ENCODE data around the gene TMEM101. TPM values are rescaled to one million over a fixed set of nuclear protein-coding genes. Genes with fewer than 3 reads are reported as not detected.

Gene TMEM101
- total and polyA plus RNA-seq, 2 of the 8 experiments (the other 6 are each of a cell fraction or from before 2014, with no cell fraction given): 16.1 to 44.7 TPM

GRCh38 chr17:43998552-43998951, 16.2 kb downstream of the TMEM101 start:
- Histone ChIP-seq H2BK12ac (ENCODE audit: low read depth, low read length) (no peak overlapping the region), H2BK5ac (ENCODE audit: low read depth, low read length) (no peak overlapping the region), H3K36me3 (ENCODE audit: control insufficient read depth in 2 of 4, insufficient read depth in 4 of 4, low read length in 3 of 4) (no peaks in the 10 kb centered on the region), H3K4me1 (replicated peaks in 1 of 4; ENCODE audit: control insufficient read depth in 3 of 4, insufficient read depth in 4 of 4, low read length in 3 of 4) (peaks cover 0 to 2% (median 0%) of the 10 kb centered on the region in 4 experiments; a peak in 1 of 7 replicates), H3K9ac (replicated peaks in 1 of 4; ENCODE audit: extremely low read depth in 1 of 4, low read depth in 3 of 4, low read length in 3 of 4) (no peak overlapping the region), H2BK120ac (replicated peaks; ENCODE audit: low read depth, low read length) (no peak overlapping the region), H3K4me2 (ENCODE audit: insufficient read depth in 1 of 2, low read depth in 2 of 2, low read length in 2 of 2) (no peak overlapping the region), H3K18ac (ENCODE audit: extremely low read depth, low read length) (no peak overlapping the region), H3K56ac (replicated peaks; ENCODE audit: insufficient read length, low read depth, low read length) (no peak overlapping the region), H2AFZ (ENCODE audit: low read length) (no peak overlapping the region), H2BK15ac (ENCODE audit: low read length) (no peak overlapping the region), H3K14ac (ENCODE audit: insufficient read length) (no peak overlapping the region), H3K9me3 (ENCODE audit: insufficient read depth in 2 of 2, low read depth in 1 of 2, low read length in 1 of 2) (no peaks in the 10 kb centered on the region), H4K5ac (ENCODE audit: insufficient read length, low read depth, low read length) (no peak overlapping the region), H3K27ac (ENCODE audit: low read depth, low read length) (no peak overlapping the region), H3K79me2 (ENCODE audit: control insufficient read depth in 1 of 2, insufficient read depth in 2 of 2, low read length in 2 of 2) (no peaks in the 10 kb centered on the region), H2BK20ac (ENCODE audit: low read length) (no peak overlapping the region), H3K79me1 (ENCODE audit: low read depth, low read length) (no peaks in the 10 kb centered on the region), H4K20me1 (replicated peaks in 1 of 2; ENCODE audit: control insufficient read depth in 1 of 2, insufficient read depth in 2 of 2, low read length in 2 of 2) (no peaks in the 10 kb centered on the region), H3K4me3 (ENCODE audit: extremely low read depth in 1 of 4, insufficient read depth in 2 of 4, low read depth in 3 of 4, low read length in 4 of 4) (no peak overlapping the region), H3K23me2 (ENCODE audit: low read depth, low read length) (no peaks in the 10 kb centered on the region; the same call in 1 of the 2 replicates), H4K91ac (replicated peaks; ENCODE audit: insufficient read length, low read length) (no peak overlapping the region), H2AK5ac (ENCODE audit: low read depth, low read length) (no peak overlapping the region), H3K4ac (replicated peaks; ENCODE audit: insufficient read length, low read depth, low read length) (no peak overlapping the region), H3K27me3 (replicated peaks in 1 of 4; ENCODE audit: control insufficient read depth in 3 of 4, extremely low read depth in 1 of 4, insufficient read depth in 3 of 4, low read length in 3 of 4) (peaks cover 0 to 9% (median 5%) of the 10 kb centered on the region in 4 experiments; a peak in 5 of 7 replicates), H3K23ac (ENCODE audit: insufficient read length) (no peak overlapping the region), H4K8ac (ENCODE audit: extremely low read depth, insufficient read depth, low read length) (no peak overlapping the region)
- CTCF ChIA-PET (ENCODE audit: partially characterized antibody): interaction anchor here (0.7 to 22.7 kb wide), 9 partner anchors 9 to 149 kb away, joined by 3 to 416 read pairs (median 4); partner anchors contain the start of genes NAGS and PPY
- TF ChIP-seq CREB1 (IDR thresholded peaks at IDR 0.05) (no peak), YY1 (IDR thresholded peaks at IDR 0.05; ENCODE audit: low read depth, low read length) (no peak), SAP30 (IDR thresholded peaks at IDR 0.05; ENCODE audit: insufficient read depth, insufficient replicate concordance, low read length) (no peak), SRF (IDR thresholded peaks at IDR 0.05; ENCODE audit: low read depth, low read length) (no peak), CEBPB (IDR thresholded peaks at IDR 0.05; ENCODE audit: low read depth, low read length) (no peak), SP1 (IDR thresholded peaks at IDR 0.05; ENCODE audit: low read depth, low read length) (no peak), SUZ12 (IDR thresholded peaks at IDR 0.05; ENCODE audit: low read length) (no peak), RAD21 (IDR thresholded peaks at IDR 0.05 in 1 of 2, conservative IDR thresholded peaks at IDR 0.05 in 1 of 2; ENCODE audit: low read depth in 2 of 2, low read length in 2 of 2) (no peak), RBBP5 (IDR thresholded peaks at IDR 0.05; ENCODE audit: borderline replicate concordance, low read depth, low read length) (no peak), CTBP2 (IDR thresholded peaks at IDR 0.05; ENCODE audit: borderline replicate concordance, insufficient read depth, insufficient read length, low read length) (no peak), CTCF (IDR thresholded peaks at IDR 0.05; ENCODE audit: control extremely low read depth in 1 of 3, insufficient read depth in 1 of 3, low read depth in 1 of 3, low read length in 3 of 3) (no peak)
- 96% methylated on average over 3 of the region's 3 CpGs; no CpG with 5 or more reads in 1 of the 2 experiments for WGBS, 2 experiments (ENCODE audit: extremely low coverage in 1 of 2, insufficient coverage in 1 of 2, insufficient read length in 1 of 2, insufficient replicate concordance in 2 of 2, low coverage in 1 of 2, low lambda C conversion rate in 2 of 2, missing lambda C conversion rate in 1 of 2)
- DNase-seq (ENCODE audit: low read depth in 1 of 2, low spot score in 2 of 2) (no peak), FAIRE-seq (no peak)
- POLR2A ChIA-PET (ENCODE audit: partially characterized antibody): interaction anchor here (0.5 to 1.8 kb wide), 5 partner anchors 9 to 89 kb away, joined by 3 to 7 read pairs (median 3); partner anchors contain the start of gene TMEM101

Measured in H1 (cell line).